OCI-LY1 (cell line): ENCODE measurements around the gene PGLYRP2.

Source experiments
- H2AFZ ChIP-seq: fragments of 200-600 bp; sonication (generic), shearing (Covaris generic); 2 replicates; pipeline ENCODE4 v1.6.0; 2014; ENCODE audit warnings: antibody characterized with exemption, mild to moderate bottlenecking, low read length
- H3F3A ChIP-seq: fragments of 200-600 bp; sonication (generic), shearing (Covaris generic); 2 replicates; pipeline ENCODE4 v1.6.0; 2014; ENCODE audit warnings: mild to moderate bottlenecking, antibody characterized with exemption, low read length, moderate library complexity; ENCODE audit not compliant: insufficient read depth
- H3K27ac ChIP-seq: fragments of 200-600 bp; sonication (generic); 2 replicates; pipeline ENCODE4 v1.5.1; 2014; ENCODE audit warnings: low read length, mixed run types, mild to moderate bottlenecking, low read depth; ENCODE audit not compliant: poor library complexity, severe bottlenecking
- H3K27me3 ChIP-seq: fragments of 200-600 bp; sonication (generic); 2 replicates; pipeline ENCODE4 v1.6.0; 2014; ENCODE audit warnings: antibody characterized with exemption, mild to moderate bottlenecking, low read length, moderate library complexity; ENCODE audit not compliant: insufficient read depth
- H3K36me3 ChIP-seq: fragments of 200-600 bp; sonication (generic); 2 replicates; pipeline ENCODE4 v1.6.1; 2014; ENCODE audit warnings: mild to moderate bottlenecking, antibody characterized with exemption, low read length, moderate library complexity, mixed read lengths; ENCODE audit not compliant: insufficient read depth
- H3K4me1 ChIP-seq: fragments of 200-600 bp; sonication (generic); 2 replicates; pipeline ENCODE4 v1.5.1; 2014; ENCODE audit warnings: mild to moderate bottlenecking, low read length, moderate library complexity; ENCODE audit not compliant: insufficient read depth, severe bottlenecking
- H3K4me2 ChIP-seq: fragments of 200-600 bp; sonication (generic), shearing (Covaris generic); 2 replicates; pipeline ENCODE4 v1.6.1; 2014; ENCODE audit warnings: low read length
- H3K4me3 ChIP-seq: fragments of 200-600 bp; sonication (generic); 2 replicates; pipeline ENCODE4 v1.5.1; 2014; ENCODE audit warnings: low read length, low read depth, mild to moderate bottlenecking, mixed read lengths; ENCODE audit not compliant: poor library complexity, severe bottlenecking
- H3K79me2 ChIP-seq: fragments of 200-600 bp; shearing (Covaris generic); 2 replicates; pipeline ENCODE4 v1.6.1; 2016; ENCODE audit warnings: mixed run types, low read length, mixed read lengths; ENCODE audit not compliant: insufficient read depth
- H3K9ac ChIP-seq: fragments of 200-600 bp; sonication (generic), shearing (Covaris generic); 2 replicates; pipeline ENCODE4 v1.6.1; 2014; ENCODE audit warnings: mild to moderate bottlenecking, low read length, mixed read lengths
- H3K9me2 ChIP-seq: fragments of 200-600 bp; sonication (generic), shearing (Covaris generic); 2 replicates; pipeline ENCODE4 v1.6.1; 2014; ENCODE audit warnings: low read depth, mild to moderate bottlenecking, low read length, mixed read lengths
- H3K9me3 ChIP-seq: fragments of 200-600 bp; shearing (Covaris generic); 2 replicates; pipeline ENCODE4 v1.6.1; 2014; ENCODE audit warnings: low read length, mixed read lengths
- H4K20me1 ChIP-seq: fragments of 200-600 bp; sonication (generic), shearing (Covaris generic); 2 replicates; pipeline ENCODE4 v1.6.0; 2016; ENCODE audit warnings: mild to moderate bottlenecking, low read length; ENCODE audit not compliant: insufficient read depth
- EZH2 ChIP-seq: fragments of 200-600 bp; sonication (generic), shearing (Covaris generic); IDR thresholded peaks from 2 replicates; pipeline ENCODE4 v1.8.0; 2017; ENCODE audit warnings: borderline replicate concordance, mixed run types, mild to moderate bottlenecking, antibody characterized with exemption, low read length, moderate library complexity, mixed read lengths
- TF ChIP-seq, protein P1 (sequence below): fragments of 200-600 bp; sonication (generic), shearing (Covaris generic); IDR thresholded peaks from 2 replicates; pipeline ENCODE4 v1.5.1; 2017; ENCODE audit warnings: mild to moderate bottlenecking, antibody characterized with exemption, low read length, moderate library complexity, mixed read lengths

The PGLYRP2 gene

DNA sequence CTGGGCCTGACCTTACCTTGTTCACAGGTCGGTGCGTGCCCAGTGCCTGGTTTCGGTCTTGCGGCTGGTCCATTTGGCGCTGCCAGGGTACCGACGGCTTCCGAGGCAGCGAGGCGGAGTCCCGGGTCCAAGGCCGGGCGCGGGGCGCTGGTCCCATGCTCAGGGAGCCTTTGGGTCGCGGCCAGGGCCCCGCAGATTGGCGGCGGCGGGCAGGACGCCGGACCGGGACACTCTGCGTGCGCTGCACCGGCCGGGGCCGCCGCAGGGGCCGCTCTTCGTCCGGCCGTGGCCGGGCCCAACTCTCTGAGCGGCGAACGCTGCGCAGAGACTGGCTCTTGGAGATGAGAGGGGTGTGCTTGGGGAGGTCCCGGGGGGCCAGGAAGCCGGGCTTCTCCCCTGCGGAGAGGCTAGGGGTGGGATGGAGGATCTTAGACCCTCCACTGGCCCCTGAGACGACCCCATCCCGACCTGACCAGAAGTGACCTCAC, 26.2 kb downstream of the PGLYRP2 start:
- no peaks in the 10 kb centered on the region for H3K79me2 ChIP-seq
- no peak overlapping the region for H3K9ac ChIP-seq
- H3K4me1 ChIP-seq = peaks cover 12% of the 10 kb centered on the region
- H3F3A ChIP-seq = peaks cover 7% of the 10 kb centered on the region
- no peak overlapping the region for H3K4me2 ChIP-seq
- H2AFZ ChIP-seq = no peak overlapping the region
- H3K27ac ChIP-seq = no peak overlapping the region
- no peaks in the 10 kb centered on the region for H3K9me3 ChIP-seq
- no peaks in the 10 kb centered on the region for H4K20me1 ChIP-seq
- H3K4me3 ChIP-seq = no peak overlapping the region
- no peaks in the 10 kb centered on the region for H3K27me3 ChIP-seq
- H3K9me2 ChIP-seq = no peaks in the 10 kb centered on the region
- H3K36me3 ChIP-seq = peaks cover 18% of the 10 kb centered on the region
- TF ChIP-seq, protein P1, sequence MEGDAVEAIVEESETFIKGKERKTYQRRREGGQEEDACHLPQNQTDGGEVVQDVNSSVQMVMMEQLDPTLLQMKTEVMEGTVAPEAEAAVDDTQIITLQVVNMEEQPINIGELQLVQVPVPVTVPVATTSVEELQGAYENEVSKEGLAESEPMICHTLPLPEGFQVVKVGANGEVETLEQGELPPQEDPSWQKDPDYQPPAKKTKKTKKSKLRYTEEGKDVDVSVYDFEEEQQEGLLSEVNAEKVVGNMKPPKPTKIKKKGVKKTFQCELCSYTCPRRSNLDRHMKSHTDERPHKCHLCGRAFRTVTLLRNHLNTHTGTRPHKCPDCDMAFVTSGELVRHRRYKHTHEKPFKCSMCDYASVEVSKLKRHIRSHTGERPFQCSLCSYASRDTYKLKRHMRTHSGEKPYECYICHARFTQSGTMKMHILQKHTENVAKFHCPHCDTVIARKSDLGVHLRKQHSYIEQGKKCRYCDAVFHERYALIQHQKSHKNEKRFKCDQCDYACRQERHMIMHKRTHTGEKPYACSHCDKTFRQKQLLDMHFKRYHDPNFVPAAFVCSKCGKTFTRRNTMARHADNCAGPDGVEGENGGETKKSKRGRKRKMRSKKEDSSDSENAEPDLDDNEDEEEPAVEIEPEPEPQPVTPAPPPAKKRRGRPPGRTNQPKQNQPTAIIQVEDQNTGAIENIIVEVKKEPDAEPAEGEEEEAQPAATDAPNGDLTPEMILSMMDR = no peak
- TF ChIP-seq EZH2 = no peak

DNA sequence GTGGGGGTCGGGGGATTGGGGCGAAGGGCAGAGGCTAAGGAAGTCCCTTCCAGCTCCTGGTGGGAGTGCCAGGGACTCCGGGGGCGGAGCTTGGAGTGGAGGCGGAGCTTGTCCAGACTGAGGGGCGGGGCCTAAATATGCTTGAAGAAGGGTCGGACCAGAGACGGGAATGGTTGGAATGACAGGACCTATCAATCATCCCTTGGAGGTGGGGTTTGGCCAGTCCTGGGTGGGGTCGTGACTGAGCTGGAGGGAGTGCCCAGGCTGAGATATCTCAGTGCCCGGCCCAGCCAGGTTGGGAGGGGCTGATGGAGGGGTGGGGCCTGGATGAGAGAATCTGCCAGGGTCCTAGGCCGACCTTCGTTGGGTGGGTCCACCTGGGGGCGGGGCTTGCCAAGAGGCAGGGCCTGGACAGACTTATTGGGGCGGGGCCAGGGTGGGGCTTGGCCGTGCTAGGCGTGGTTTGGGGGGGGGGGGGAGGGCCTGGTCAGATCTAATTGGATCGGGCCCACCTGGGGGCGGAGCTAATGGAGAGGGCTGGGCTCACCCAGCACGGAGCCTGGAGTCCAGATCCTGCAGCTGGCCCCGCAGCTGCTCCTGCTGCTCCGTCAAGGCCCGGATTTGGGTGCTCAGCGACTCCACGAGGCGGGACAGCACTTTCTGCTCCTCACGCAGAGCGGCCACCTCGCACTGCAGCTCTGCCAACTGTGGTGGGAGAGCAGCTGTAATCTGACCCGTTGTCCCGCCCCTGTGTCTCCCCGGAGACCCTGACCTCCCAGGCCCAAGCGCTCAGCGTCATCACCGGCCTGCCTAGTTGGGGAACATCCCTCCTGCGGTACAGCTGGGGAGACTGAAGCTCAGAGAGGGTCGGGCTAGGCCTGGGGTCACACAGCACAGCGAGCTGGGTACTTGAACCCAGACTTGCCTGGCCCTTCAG, 26.9 kb downstream of the PGLYRP2 start:
- TF ChIP-seq, protein P1 = no peak
- TF ChIP-seq EZH2 = no peak
- Histone ChIP-seq H3K79me2 (no peaks in the 10 kb centered on the region), H3K4me3 (no peak overlapping the region), H3K36me3 (peaks cover 18% of the 10 kb centered on the region), H3F3A (peaks cover 7% of the 10 kb centered on the region), H2AFZ (no peak overlapping the region), H3K9ac (no peak overlapping the region), H3K9me3 (no peaks in the 10 kb centered on the region), H3K9me2 (no peaks in the 10 kb centered on the region), H4K20me1 (no peaks in the 10 kb centered on the region), H3K27me3 (no peaks in the 10 kb centered on the region), H3K4me1 (peaks cover 13% of the 10 kb centered on the region), H3K4me2 (no peak overlapping the region), H3K27ac (no peak overlapping the region)

DNA sequence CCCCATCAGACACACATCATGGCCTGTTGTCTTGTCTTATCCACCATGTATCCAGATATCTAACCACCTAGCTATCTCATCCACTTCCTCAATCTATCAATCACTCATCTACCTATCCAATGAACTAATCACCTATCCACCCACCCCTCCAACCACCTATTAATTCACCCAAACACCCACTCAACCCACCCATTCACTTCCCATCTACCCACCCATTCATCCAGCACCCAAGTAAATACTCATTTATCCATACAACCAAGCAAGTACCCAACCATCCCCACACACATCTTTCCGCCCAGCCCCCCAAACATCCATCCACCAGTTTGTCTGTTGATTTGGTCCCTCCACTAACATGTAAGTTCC, 28.8 kb downstream of the PGLYRP2 start:
- H3K9me2 ChIP-seq = no peaks in the 10 kb centered on the region
- no peak overlapping the region for H3K9ac ChIP-seq
- no peaks in the 10 kb centered on the region for H3K79me2 ChIP-seq
- H3K4me2 ChIP-seq = no peak overlapping the region
- H3F3A ChIP-seq = peaks cover 7% of the 10 kb centered on the region
- no peaks in the 10 kb centered on the region for H3K27me3 ChIP-seq
- no peak overlapping the region for H3K27ac ChIP-seq
- no peaks in the 10 kb centered on the region for H3K9me3 ChIP-seq
- TF ChIP-seq, protein P1 = no peak
- no peak for TF ChIP-seq EZH2
- no peak overlapping the region for H3K4me3 ChIP-seq
- no peak overlapping the region for H2AFZ ChIP-seq
- H4K20me1 ChIP-seq = no peaks in the 10 kb centered on the region
- peaks cover 13% of the 10 kb centered on the region for H3K4me1 ChIP-seq
- peaks cover 12% of the 10 kb centered on the region for H3K36me3 ChIP-seq
